Neural progenitor cell (in vitro differentiated cells): ENCODE data around the gene TRPM3. TPM values are rescaled to one million over a fixed set of nuclear protein-coding genes. Genes with fewer than 3 reads are reported as not detected.

Experiments used
- DNase-seq: peaks from one replicate; pipeline ENCODE4 v3.0.0-alpha.2; 2016; ENCODE audit warnings: low spot score
- H2AFZ ChIP-seq: fragments of 200-600 bp; sonication (generic); replicated peaks from 2 replicates; pipeline ENCODE4 v1.6.1; 2016; ENCODE audit warnings: antibody characterized with exemption
- H3F3A ChIP-seq: fragments of 200-600 bp; sonication (generic); 2 replicates; pipeline ENCODE4 v1.6.1; 2016; ENCODE audit warnings: antibody characterized with exemption, low read depth
- H3K27ac ChIP-seq: fragments of 200-600 bp; sonication (generic); 2 replicates; pipeline ENCODE4 v1.5.1; 2016; ENCODE audit warnings: mild to moderate bottlenecking
- H3K27me3 ChIP-seq: fragments of 200-600 bp; sonication (generic); 2 replicates; pipeline ENCODE4 v1.6.1; 2016; ENCODE audit warnings: mild to moderate bottlenecking, moderate library complexity
- H3K36me3 ChIP-seq: fragments of 200-600 bp; sonication (generic); 2 replicates; pipeline ENCODE4 v1.5.1; 2016
- H3K4me1 ChIP-seq: fragments of 200-600 bp; sonication (generic); 2 replicates; pipeline ENCODE4 v1.6.1; 2016; ENCODE audit warnings: mixed run types
- H3K4me2 ChIP-seq: fragments of 200-600 bp; sonication (generic); 2 replicates; pipeline ENCODE4 v1.6.1; 2016
- H3K4me3 ChIP-seq: fragments of 200-600 bp; sonication (generic); 2 replicates; pipeline ENCODE4 v1.5.1; 2016
- H3K79me2 ChIP-seq: fragments of 200-600 bp; sonication (generic); 2 replicates; pipeline ENCODE4 v1.6.1; 2016; ENCODE audit warnings: low read depth
- H3K9ac ChIP-seq: fragments of 200-600 bp; sonication (generic); 2 replicates; pipeline ENCODE4 v1.6.1; 2016
- H3K9me3 ChIP-seq: fragments of 200-600 bp; sonication (generic); 2 replicates; pipeline ENCODE4 v1.5.1; 2016; ENCODE audit warnings: low read depth
- H4K20me1 ChIP-seq: fragments of 200-600 bp; sonication (generic); 2 replicates; pipeline ENCODE4 v1.6.1; 2016; ENCODE audit warnings: low read depth
- H3K27ac Mint-ChIP-seq: 3 replicates; pipeline ENCODE4 v1.8.0; 2021; ENCODE audit warnings: mixed read lengths
- H3K27me3 Mint-ChIP-seq: 2 replicates; pipeline ENCODE4 v1.8.0; 2022; ENCODE audit warnings: low read depth, mild to moderate bottlenecking, inconsistent platforms, moderate library complexity, mixed read lengths; ENCODE audit not compliant: insufficient read depth
- H3K36me3 Mint-ChIP-seq: 3 replicates; pipeline ENCODE4 v1.8.0; 2021; ENCODE audit warnings: mixed read lengths
- H3K4me1 Mint-ChIP-seq: 3 replicates; pipeline ENCODE4 v1.8.0; 2021; ENCODE audit warnings: mixed read lengths
- H3K4me3 Mint-ChIP-seq: 3 replicates; pipeline ENCODE4 v1.8.0; 2021; ENCODE audit warnings: mild to moderate bottlenecking, moderate library complexity, mixed read lengths
- H3K9me3 Mint-ChIP-seq: 3 replicates; pipeline ENCODE4 v1.8.0; 2020; ENCODE audit warnings: mixed read lengths
- CTCF ChIP-seq: fragments of 200-600 bp; sonication (generic); IDR thresholded peaks from 2 replicates; pipeline ENCODE4 v1.5.1; 2017; ENCODE audit warnings: antibody characterized with exemption, mild to moderate bottlenecking
- EZH2 ChIP-seq: fragments of 200-600 bp; sonication (generic); IDR thresholded peaks from 2 replicates; pipeline ENCODE4 v1.6.1; 2017; ENCODE audit warnings: antibody characterized with exemption, mild to moderate bottlenecking, moderate library complexity
- EZH2phosphoT487 ChIP-seq: fragments of 200-600 bp; sonication (generic); IDR thresholded peaks from 2 replicates; pipeline ENCODE4 v1.6.1; 2017; ENCODE audit warnings: antibody characterized with exemption
- total RNA-seq: library from RNA; depleted of rRNA; stranded (reverse); fragments of >200 nt; gene quantifications from 2 replicates; pipeline ENCODE4 v1.2.3, GENCODE V29; 2015; ENCODE audit warnings: low replicate concordance

Gene TRPM3
- total RNA-seq, 1 donor from 2014 or later = 37.2 TPM

- H3K4me1 ChIP-seq = peaks cover 21% of the 10 kb centered on the region
- no peaks in the 10 kb centered on the region for H3K27me3 ChIP-seq
- H3K9me3 ChIP-seq = no peaks in the 10 kb centered on the region
- H3K27ac ChIP-seq = no peak overlapping the region
- no peaks in the 10 kb centered on the region for H4K20me1 ChIP-seq
- H3K79me2 ChIP-seq = peaks cover 23% of the 10 kb centered on the region
- H2AFZ ChIP-seq = no peak overlapping the region
- no peak overlapping the region for H3K9ac ChIP-seq
- TF ChIP-seq EZH2 = no peak
- peak; percentile 93 for TF ChIP-seq CTCF
- H3K36me3 Mint-ChIP-seq = peaks cover 8% of the 10 kb centered on the region
- peaks cover 15% of the 10 kb centered on the region for H3K4me1 Mint-ChIP-seq
- H3K27ac Mint-ChIP-seq = no peak overlapping the region
- no peak overlapping the region for H3K4me2 ChIP-seq
- no peak overlapping the region for H3K4me3 ChIP-seq
- no peak overlapping the region for H3K4me3 Mint-ChIP-seq
- peaks cover 4% of the 10 kb centered on the region for H3K9me3 Mint-ChIP-seq
- H3F3A ChIP-seq = peaks cover 16% of the 10 kb centered on the region
- no peaks in the 10 kb centered on the region for H3K27me3 Mint-ChIP-seq
- peak; percentile 81 for DNase-seq
- no peaks in the 10 kb centered on the region for H3K36me3 ChIP-seq
These were observed 196.4 kb downstream of the TRPM3 start for GRCh38 chr9:70924895-70925547.

- no peaks in the 10 kb centered on the region for H3K36me3 ChIP-seq
- H3K27ac Mint-ChIP-seq = no peak overlapping the region
- H3K27ac ChIP-seq = no peak overlapping the region
- no peak overlapping the region for H3K4me3 Mint-ChIP-seq
- DNase-seq = no peak
- no peak overlapping the region for H3K9ac ChIP-seq
- peaks cover 21% of the 10 kb centered on the region for H3K4me1 ChIP-seq
- H3K79me2 ChIP-seq = peaks cover 23% of the 10 kb centered on the region
- H3K36me3 Mint-ChIP-seq = peaks cover 11% of the 10 kb centered on the region
- no peaks in the 10 kb centered on the region for H4K20me1 ChIP-seq
- no peak overlapping the region for H2AFZ ChIP-seq
- H3K4me1 Mint-ChIP-seq = peaks cover 15% of the 10 kb centered on the region
- TF ChIP-seq EZH2 (no peak), EZH2phosphoT487 (no peak), CTCF (no peak)
- no peak overlapping the region for H3K4me2 ChIP-seq
- H3K9me3 Mint-ChIP-seq = peaks cover 8% of the 10 kb centered on the region
- H3K27me3 Mint-ChIP-seq = no peaks in the 10 kb centered on the region
- no peaks in the 10 kb centered on the region for H3K9me3 ChIP-seq
- no peaks in the 10 kb centered on the region for H3K27me3 ChIP-seq
- H3F3A ChIP-seq = peaks cover 16% of the 10 kb centered on the region
- no peak overlapping the region for H3K4me3 ChIP-seq
These were observed 197.0 kb downstream of the TRPM3 start for GRCh38 chr9:70924380-70924779.

GRCh38 chr9:70923961-70924360, 197.5 kb downstream of the TRPM3 start:
- no peak overlapping the region for H3K4me2 ChIP-seq

More at GRCh38 chr9:70923961-70924360, 197.5 kb downstream of the TRPM3 start:
- no peaks in the 10 kb centered on the region for H3K36me3 ChIP-seq
- peaks cover 16% of the 10 kb centered on the region for H3F3A ChIP-seq
- DNase-seq = no peak
- Mint-ChIP-seq H3K4me3 (no peak overlapping the region), H3K27me3 (peaks cover 3% of the 10 kb centered on the region), H3K9me3 (peaks cover 8% of the 10 kb centered on the region), H3K36me3 (peaks cover 15% of the 10 kb centered on the region), H3K4me1 (peaks cover 15% of the 10 kb centered on the region), H3K27ac (no peak overlapping the region)
- no peak overlapping the region for H2AFZ ChIP-seq
- no peak overlapping the region for H3K4me3 ChIP-seq
- no peak overlapping the region for H3K9ac ChIP-seq
- H3K27me3 ChIP-seq = no peaks in the 10 kb centered on the region
- H3K27ac ChIP-seq = no peak overlapping the region
- H4K20me1 ChIP-seq = no peaks in the 10 kb centered on the region
- peaks cover 21% of the 10 kb centered on the region for H3K4me1 ChIP-seq
- peaks cover 23% of the 10 kb centered on the region for H3K79me2 ChIP-seq
- no peaks in the 10 kb centered on the region for H3K9me3 ChIP-seq
- no peak for TF ChIP-seq EZH2phosphoT487
- no peak for TF ChIP-seq CTCF
- TF ChIP-seq EZH2 = no peak
